Measurements from ENCODE around the gene PKIG. TPM values are rescaled to one million over a fixed set of nuclear protein-coding genes. Genes with fewer than 3 reads are reported as not detected.
A peak's percentile ranks its signal among the peaks of the same experiment; 100 is the strongest.

The PKIG gene
- total and polyA plus RNA-seq, 2 of the 8 experiments (the other 6 are each of a cell fraction or from before 2014, with no cell fraction given): 26.7 to 34.3 TPM

DNA sequence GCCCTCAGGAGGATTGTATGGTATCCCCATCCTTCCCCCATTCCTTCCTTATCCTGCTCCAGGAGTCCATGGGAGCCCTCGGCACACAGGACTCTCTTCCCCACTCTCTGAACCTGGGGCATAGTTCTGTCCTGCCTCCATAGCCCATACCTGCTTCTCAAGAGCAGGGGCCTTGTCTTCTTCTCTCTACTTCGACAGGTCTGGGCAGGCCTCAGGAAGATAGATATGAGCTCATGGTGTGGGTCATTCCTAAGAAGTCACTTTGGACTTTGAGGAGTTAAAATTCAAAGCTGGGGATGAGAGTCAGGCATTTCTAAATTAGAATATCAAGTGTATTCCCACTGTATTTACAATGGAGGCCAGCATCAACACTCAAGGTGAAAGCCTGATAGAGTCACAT, 77.6 kb downstream of the PKIG start:
- no peak overlapping the region for H2BK120ac ChIP-seq (replicated peaks; ENCODE audit: low read depth, low read length)
- H2BK20ac ChIP-seq (ENCODE audit: low read length): no peak overlapping the region
- H3K23me2 ChIP-seq (ENCODE audit: low read depth, low read length): no peaks in the 10 kb centered on the region
- POLR2A ChIA-PET (ENCODE audit: partially characterized antibody): interaction anchor here (0.9 kb wide), 1 partner anchor 15 kb away, joined by 3 read pairs; no protein-coding TSS in a partner anchor
- CTCF ChIA-PET (ENCODE audit: partially characterized antibody): no interaction called here
- no peaks in the 10 kb centered on the region; a peak in 1 of 7 replicates for H3K27me3 ChIP-seq (replicated peaks in 1 of 4; ENCODE audit: control insufficient read depth in 3 of 4, extremely low read depth in 1 of 4, insufficient read depth in 3 of 4, low read length in 3 of 4)
- no peaks in the 10 kb centered on the region for H4K20me1 ChIP-seq (replicated peaks in 1 of 2; ENCODE audit: control insufficient read depth in 1 of 2, insufficient read depth in 2 of 2, low read length in 2 of 2)
- no peak overlapping the region for H2BK15ac ChIP-seq (ENCODE audit: low read length)
- H4K5ac ChIP-seq (ENCODE audit: insufficient read length, low read depth, low read length): no peak overlapping the region
- H2AK5ac ChIP-seq (ENCODE audit: low read depth, low read length): 0 out of 2 replicates have a peak overlapping the region, but pooled peaks have one; percentile 13
- no peaks in the 10 kb centered on the region for H3K79me1 ChIP-seq (ENCODE audit: low read depth, low read length)
- no peak overlapping the region for H2AFZ ChIP-seq (ENCODE audit: low read length)
- no peak overlapping the region for H4K8ac ChIP-seq (ENCODE audit: extremely low read depth, insufficient read depth, low read length)
- H3K4me2 ChIP-seq (ENCODE audit: insufficient read depth in 1 of 2, low read depth in 2 of 2, low read length in 2 of 2): no peak overlapping the region
- H3K4me3 ChIP-seq (ENCODE audit: extremely low read depth in 1 of 4, insufficient read depth in 2 of 4, low read depth in 3 of 4, low read length in 4 of 4): no peak overlapping the region
- H3K27ac ChIP-seq (ENCODE audit: low read depth, low read length): no peak overlapping the region
- H3K79me2 ChIP-seq (ENCODE audit: control insufficient read depth in 1 of 2, insufficient read depth in 2 of 2, low read length in 2 of 2): no peaks in the 10 kb centered on the region
- peaks cover 2% of the 10 kb centered on the region in 2 experiments; a peak in 3 of 4 replicates for H3K9me3 ChIP-seq (ENCODE audit: insufficient read depth in 2 of 2, low read depth in 1 of 2, low read length in 1 of 2)
- no peak overlapping the region for H3K9ac ChIP-seq (replicated peaks in 1 of 4; ENCODE audit: extremely low read depth in 1 of 4, low read depth in 3 of 4, low read length in 3 of 4)
- H3K18ac ChIP-seq (ENCODE audit: extremely low read depth, low read length): no peak overlapping the region
- H2BK5ac ChIP-seq (ENCODE audit: low read depth, low read length): no peak overlapping the region
- H3K36me3 ChIP-seq (ENCODE audit: control insufficient read depth in 2 of 4, insufficient read depth in 4 of 4, low read length in 3 of 4): no peaks in the 10 kb centered on the region
- no peak overlapping the region for H3K23ac ChIP-seq (ENCODE audit: insufficient read length)
- H3K4ac ChIP-seq (replicated peaks; ENCODE audit: insufficient read length, low read depth, low read length): no peak overlapping the region
- WGBS, 2 experiments (ENCODE audit: extremely low coverage in 1 of 2, insufficient coverage in 1 of 2, insufficient read length in 1 of 2, insufficient replicate concordance in 2 of 2, low coverage in 1 of 2, low lambda C conversion rate in 2 of 2, missing lambda C conversion rate in 1 of 2): 80% methylated on average over 2 of the region's 2 CpGs; no CpG with 5 or more reads in 1 of the 2 experiments
- DNase-seq (ENCODE audit: low read depth in 1 of 2, low spot score in 2 of 2) (no peak), FAIRE-seq (no peak)
- 0 out of 2 replicates have a peak overlapping the region, but pooled peaks have one; percentile 68 for H2BK12ac ChIP-seq (ENCODE audit: low read depth, low read length)
- no peak overlapping the region for H4K91ac ChIP-seq (replicated peaks; ENCODE audit: insufficient read length, low read length)
- no peak overlapping the region for H3K56ac ChIP-seq (replicated peaks; ENCODE audit: insufficient read length, low read depth, low read length)
- no peak overlapping the region for H3K14ac ChIP-seq (ENCODE audit: insufficient read length)
- H3K4me1 ChIP-seq (replicated peaks in 1 of 4; ENCODE audit: control insufficient read depth in 3 of 4, insufficient read depth in 4 of 4, low read length in 3 of 4): peaks cover 0 to 6% (median 4%) of the 10 kb centered on the region in 4 experiments; a peak in 6 of 7 replicates
- TF ChIP-seq RAD21 (IDR thresholded peaks at IDR 0.05 in 1 of 2, conservative IDR thresholded peaks at IDR 0.05 in 1 of 2; ENCODE audit: low read depth in 2 of 2, low read length in 2 of 2) (no peak), SIX5 (IDR thresholded peaks at IDR 0.05; ENCODE audit: low read depth, low read length) (no peak), EZH2 (IDR thresholded peaks at IDR 0.05; ENCODE audit: low read depth, low read length, severe bottlenecking) (no peak), CEBPB (IDR thresholded peaks at IDR 0.05; ENCODE audit: low read depth, low read length) (no peak), TAF1 (IDR thresholded peaks at IDR 0.05; ENCODE audit: low read depth, low read length) (no peak), HDAC2 (IDR thresholded peaks at IDR 0.05; ENCODE audit: borderline replicate concordance in 1 of 2, low read depth in 2 of 2, low read length in 2 of 2) (no peak), CREB1 (IDR thresholded peaks at IDR 0.05) (no peak), SIRT6 (IDR thresholded peaks at IDR 0.05; ENCODE audit: low read length) (no peak), KDM5A (IDR thresholded peaks at IDR 0.05; ENCODE audit: low read length) (no peak)
- TF ChIP-seq, protein P1, sequence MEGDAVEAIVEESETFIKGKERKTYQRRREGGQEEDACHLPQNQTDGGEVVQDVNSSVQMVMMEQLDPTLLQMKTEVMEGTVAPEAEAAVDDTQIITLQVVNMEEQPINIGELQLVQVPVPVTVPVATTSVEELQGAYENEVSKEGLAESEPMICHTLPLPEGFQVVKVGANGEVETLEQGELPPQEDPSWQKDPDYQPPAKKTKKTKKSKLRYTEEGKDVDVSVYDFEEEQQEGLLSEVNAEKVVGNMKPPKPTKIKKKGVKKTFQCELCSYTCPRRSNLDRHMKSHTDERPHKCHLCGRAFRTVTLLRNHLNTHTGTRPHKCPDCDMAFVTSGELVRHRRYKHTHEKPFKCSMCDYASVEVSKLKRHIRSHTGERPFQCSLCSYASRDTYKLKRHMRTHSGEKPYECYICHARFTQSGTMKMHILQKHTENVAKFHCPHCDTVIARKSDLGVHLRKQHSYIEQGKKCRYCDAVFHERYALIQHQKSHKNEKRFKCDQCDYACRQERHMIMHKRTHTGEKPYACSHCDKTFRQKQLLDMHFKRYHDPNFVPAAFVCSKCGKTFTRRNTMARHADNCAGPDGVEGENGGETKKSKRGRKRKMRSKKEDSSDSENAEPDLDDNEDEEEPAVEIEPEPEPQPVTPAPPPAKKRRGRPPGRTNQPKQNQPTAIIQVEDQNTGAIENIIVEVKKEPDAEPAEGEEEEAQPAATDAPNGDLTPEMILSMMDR (IDR thresholded peaks at IDR 0.05; ENCODE audit: control extremely low read depth in 1 of 3, insufficient read depth in 1 of 3, low read depth in 1 of 3, low read length in 3 of 3): no peak
